HG03457 (cell line): ENCODE measurements around the gene ACSM4.
"Not testable (repeated sequence)": the region's sequence is repeated elsewhere in the genome, so short reads cannot be mapped to it uniquely, and the experiment has no call there.

Experiments
- ATAC-seq: cut with Tn5 transposase; IDR thresholded peaks from one replicate; pipeline ENCODE4 v1.9.1; 2021; ENCODE audit warnings: moderate number of reproducible peaks; ENCODE audit not compliant: unreplicated experiment

The ACSM4 gene

DNA sequence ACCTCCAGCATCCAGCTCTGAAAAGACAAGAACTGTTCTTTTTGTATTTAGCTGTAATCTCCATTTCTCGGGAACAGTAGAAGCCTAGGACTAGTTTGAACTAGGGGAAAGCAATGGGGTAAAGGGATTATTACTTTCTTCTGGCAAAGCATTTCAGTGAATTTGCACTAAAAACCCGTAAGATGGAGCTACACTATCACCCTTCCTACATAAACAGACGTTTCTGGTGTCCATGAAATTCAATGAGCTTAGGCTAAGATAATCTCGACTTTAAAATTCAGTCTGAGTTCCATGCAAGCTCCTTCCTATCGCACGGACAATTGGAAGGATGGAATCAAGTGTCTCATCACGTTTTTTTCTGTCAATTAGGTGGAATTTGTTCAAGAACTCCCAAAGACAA, 24.0 kb downstream of the ACSM4 start:
- no peak for ATAC-seq

DNA sequence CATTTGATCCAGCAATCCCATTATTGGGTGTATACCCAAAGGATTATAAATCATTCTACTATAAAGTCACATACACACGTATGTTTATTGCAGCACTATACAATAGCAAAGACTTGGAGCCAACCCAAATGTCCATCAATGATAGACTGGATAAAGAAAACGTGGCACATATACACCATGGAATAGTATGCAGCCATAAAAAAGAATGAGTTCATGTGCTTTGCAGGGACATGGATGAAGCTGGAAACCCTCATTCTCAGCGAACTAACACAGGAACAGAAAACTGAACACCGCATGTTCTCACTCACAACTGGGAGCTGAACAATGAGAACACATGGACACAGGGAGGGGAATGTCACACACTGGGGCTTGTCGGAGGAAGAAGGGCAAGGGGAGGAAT, 33.9 kb downstream of the ACSM4 start:
- ATAC-seq, result not testable (repeated sequence)

DNA sequence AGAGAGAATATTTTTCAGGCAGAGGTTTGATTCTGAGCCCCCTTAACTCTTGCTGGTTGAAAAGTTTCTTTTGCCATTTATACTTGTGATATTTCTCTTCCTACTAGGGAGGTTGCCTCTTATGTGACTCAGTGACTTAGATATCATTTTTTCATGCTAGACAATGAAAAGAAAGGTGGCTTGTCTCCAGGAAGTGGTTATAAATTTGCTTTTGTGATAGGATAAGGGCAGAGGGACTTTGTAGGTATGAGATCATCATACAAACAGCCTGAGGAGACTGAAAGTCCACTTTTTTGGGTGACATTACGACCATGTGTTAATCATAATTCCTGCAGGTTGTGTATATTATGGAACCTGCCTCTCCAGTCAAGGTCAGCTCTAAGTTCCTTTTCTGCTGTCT, 35.8 kb downstream of the ACSM4 start:
- no peak for ATAC-seq

DNA sequence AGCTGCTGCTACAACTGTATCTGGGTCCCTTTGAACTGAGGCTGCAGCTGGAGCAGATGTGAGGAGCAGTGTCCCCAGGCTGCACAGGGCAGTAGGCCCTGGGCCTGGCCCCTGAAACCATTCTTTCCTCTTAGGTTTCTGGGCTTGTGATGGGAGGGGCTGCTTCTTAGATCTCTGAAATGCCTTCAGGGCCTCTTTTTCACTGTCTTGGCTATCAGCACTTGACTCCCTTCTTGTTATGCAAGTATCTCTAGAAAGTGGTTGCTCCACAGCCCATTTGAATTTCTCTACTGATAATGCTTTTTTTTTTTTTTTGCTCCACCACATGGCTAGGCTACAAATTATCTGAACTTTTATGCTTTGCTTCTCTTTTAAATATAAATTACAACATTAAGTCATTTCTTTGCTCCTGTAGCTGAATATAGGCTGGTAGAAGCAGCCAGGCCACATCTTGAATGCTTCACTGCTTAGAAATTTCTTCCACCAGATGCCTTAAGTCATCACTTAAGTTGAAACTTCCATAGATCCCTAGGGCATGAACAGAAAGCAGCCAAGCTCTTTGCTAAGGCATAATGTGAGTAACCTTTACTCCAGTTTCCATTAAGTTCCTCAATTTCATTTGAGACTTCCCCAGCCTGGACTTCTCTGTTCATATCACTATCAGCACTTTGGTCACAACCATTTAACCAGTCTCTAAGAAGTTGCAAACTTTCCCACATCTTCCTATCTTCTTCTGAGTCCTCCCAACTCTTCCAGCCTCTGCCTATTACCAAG, 41.1 kb downstream of the ACSM4 start:
- ATAC-seq, result no peak

DNA sequence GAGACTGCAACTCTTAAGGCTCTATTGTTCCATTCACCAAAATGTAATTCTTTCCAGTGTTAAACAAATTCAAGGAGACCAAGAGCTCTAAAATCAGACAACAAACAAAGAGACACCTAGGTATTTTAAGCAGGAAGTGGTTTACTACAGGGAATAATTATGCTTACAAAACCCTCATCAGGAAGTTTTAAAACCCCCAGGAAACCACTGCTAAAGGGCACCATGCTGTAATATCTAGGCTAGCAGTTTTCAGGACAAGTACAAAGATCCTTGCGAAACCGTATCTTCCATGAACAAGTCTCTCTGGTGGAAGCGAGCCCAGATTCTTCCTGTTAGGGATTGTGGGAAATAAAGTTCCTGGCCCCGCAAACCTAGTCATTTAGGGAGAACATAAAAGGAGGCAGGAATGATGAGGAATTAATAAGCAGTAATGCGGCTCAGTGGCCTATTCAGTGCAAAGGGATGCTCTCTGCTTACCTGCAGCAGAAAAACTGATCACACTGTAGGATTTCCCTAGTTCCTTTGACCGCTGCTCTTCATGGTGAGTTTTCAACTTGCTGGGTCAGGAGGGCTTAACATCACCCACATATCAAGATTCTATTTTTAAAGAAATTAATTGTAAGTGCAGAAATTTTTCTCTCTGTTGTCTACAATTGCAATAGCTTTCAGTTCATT, 42.8 kb downstream of the ACSM4 start:
- ATAC-seq, result no peak

DNA sequence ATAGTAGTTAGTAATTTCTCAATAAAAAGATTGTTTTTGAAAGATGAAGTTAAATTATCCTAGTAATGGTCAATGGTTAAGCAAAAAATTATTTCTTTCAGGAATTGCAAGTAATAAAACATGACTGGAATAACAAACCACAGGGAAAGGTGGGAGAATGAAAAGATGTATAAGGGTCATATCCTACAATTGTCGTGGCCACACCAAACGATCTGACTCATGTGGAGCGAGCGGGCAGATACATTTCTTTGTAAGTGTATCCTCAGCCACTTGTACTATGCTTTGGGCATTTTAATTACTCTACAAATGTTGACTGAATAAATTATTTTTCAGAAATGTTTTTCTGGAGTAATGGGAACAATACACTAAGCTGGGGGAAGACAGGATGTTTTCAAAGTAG, 45.5 kb downstream of the ACSM4 start:
- no peak for ATAC-seq

DNA sequence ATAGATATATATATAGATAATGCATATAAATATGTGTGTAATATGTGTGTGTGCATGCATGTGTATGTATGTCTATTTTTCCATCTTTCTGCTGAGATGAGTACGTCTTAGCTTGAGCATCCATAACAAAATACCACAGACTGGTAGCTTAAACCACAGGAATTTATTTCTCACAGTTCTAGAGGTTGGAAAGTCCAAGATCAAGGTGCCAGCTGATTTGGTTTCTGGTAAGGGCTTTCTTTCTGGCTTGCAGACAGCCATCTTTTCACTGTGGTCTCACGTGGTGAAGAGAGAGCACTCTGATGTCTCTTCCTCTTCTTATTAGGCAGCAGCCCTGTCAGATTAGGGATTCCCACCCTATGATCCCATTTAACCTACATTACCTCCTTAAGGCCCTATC, 47.3 kb downstream of the ACSM4 start:
- ATAC-seq, result no peak

DNA sequence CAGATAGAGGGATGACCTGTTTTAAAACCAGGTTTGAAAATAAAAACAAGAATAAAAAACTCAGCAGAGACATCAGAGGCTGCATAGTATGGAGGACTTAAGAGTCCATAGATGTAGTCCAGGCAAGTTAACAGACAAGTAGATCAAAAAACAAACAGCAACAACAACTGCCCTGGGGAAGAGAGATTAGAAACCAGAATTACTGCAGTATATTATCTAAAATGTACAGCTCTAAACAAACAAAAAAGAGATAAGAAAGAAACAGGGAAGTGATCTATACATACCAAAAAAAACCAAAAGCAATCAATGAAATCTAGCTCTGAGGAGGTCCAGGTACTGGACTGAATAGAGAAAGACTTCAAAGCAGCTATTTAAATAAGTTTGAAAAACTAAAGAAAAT, 48.8 kb downstream of the ACSM4 start:
- no peak for ATAC-seq

DNA sequence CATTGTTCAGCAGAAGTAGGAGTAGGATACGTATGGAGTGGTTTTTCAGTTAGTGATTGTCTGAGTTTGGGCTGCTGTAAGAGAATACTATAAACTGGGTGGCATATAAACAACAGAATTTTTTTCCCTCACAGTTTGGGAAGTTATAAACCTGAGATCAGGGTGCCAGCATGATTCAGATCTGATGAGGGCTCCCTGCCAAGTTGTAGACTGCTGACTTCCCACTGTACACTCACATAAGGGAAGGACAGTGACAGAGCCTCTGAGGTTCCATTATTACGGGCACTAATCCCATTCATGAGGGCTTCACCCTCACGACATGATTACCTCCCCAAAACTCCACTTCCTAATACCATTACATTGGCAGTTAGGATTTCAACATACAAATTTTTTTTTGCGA, 50.7 kb downstream of the ACSM4 start:
- no peak for ATAC-seq

DNA sequence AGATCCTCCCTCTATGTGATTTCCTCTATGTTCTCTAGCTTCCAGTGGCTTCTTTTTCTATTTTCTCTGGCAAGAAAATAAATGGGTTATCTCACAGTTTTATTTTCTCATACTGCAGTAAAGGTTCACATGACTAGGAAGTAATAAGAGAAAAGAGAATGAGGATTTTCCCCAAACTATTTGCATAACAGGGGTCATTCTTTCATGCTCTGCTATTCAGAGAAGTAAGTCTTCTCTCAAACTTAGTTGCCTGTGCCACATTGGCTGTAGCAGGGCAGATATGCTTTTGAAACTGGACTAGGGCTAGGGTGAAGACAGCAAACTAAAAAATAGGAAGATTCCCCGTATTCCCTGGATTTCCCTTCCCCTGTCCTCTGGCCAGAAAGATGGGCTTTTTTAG, 57.4 kb downstream of the ACSM4 start:
- no peak for ATAC-seq

DNA sequence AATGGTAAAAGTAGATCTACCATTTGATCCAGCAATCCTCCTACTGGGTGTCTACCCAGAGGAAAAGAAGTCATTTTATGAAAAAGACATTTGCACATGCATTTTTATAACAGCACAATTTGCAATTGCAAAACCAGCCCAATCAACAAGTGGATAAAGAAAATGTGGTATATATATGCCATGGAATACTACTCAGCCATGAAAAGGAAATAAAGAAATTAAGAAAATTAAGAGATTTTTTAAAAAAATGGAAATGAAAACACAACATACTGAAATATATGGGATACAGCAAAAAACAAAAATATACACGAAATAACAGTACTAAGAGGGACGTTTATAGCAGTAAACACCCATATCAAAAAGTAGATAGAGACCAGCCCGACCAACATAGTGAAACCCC, 58.9 kb downstream of the ACSM4 start:
- ATAC-seq, result no peak

DNA sequence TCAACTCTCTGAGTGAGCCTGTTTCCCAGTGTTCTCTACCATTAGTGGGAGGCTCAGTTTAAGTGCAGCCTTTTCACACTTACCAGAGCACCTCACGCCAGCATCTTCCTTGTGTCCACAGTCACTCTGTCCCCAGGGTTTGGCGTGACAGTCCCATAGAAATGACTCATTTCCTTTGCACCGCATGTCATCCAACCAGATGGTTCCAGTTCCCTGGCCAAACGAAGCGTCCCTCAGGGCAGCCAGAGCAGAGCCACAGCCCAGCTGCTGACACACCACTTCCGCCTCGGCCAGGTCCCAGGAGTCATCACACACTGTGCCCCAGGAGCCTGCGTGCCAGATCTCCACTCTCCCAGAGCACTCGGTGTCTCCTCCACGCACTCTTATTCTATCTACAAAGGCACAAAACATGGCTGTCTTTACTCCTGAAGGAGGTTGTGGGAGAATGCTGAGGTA, 65.4 kb downstream of the ACSM4 start:
- ATAC-seq, result peak; percentile 86

DNA sequence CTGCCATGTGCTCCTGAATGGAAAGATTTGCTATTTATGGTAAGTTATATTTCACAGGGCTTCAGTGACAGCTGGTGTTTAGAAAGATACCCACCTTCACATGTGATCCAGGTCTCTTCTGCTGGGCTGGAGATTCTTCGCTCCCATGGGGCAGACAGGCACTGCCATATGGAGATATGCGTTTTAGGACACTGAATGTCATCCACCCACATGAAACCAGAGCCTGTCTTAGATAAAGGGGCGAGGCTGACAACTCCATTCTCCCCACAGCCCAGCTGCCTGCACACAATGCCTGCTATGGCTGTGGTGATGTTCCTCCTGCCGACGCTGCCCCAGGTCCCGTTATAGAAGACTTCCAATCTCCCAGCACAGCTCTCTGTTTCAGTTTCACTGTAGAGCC, 69.4 kb downstream of the ACSM4 start:
- no peak for ATAC-seq

DNA sequence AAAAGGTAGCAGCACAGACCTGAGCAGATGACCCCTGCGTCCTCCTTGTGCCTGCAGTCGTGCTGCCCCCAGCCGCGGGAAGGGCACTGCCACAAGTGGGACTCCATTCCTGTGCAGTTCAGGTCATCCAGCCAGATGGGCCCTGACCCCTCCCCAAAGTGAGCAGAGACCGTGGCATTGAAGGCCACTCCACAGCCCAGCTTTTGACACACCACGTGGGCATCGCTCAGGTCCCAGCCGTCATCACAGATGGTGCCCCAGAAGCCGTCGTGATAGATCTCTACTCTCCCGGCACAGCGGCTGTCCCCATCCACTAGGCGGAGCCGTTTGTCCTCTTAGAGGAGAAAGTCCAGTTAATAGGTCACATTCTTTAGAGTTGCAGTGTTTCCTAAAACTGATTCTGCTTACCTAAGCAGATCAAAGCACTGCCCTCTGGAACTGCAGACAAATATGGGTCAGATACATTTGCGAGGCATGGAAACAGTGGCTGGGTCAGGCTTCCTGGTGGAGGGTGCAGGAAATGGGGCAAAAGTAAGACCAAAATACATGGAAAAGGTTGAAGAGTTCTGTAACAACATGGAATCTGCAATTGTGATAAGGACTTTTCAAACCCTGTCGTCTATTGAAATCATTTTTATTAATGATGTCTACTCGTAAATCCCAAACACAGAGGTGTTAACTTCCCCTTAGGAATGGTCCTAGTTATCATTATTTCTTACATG, 70.7 kb downstream of the ACSM4 start:
- ATAC-seq, result no peak

DNA sequence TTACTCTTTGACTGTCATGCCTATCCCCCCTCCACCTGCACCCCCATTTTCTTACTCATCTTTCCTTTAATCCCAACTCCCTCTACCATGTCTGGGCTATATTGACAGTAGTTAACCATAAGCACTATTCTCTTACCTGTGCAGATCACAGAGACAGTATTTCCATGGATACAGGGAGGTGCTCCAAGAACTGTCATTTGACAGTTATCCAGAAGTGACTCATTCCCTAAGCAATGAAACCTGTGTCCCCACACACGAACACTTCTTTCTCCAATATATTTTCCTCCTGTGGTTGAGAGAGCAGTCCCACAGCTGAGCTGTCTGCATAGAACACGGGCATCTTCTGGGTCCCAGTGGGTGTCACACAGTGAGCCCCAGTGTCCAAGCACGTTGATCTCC, 71.3 kb downstream of the ACSM4 start:
- no peak for ATAC-seq

DNA sequence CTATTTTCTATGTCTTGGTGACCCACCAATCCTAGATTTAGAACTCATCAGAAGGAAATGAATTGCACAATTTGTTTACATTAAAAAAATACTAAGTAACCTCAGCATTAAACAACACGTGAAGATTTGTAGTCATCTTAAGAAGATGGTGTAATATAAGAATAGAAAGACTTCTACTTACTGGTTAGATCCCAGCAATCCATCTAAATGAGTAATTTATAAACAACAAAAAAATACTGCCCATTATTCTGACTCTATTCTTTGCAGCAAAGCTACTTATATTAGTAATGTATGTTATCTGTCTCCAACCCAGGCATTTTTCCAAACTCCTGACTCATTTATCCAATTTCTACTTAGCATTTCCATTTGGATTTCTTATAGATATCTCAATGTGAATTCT, 72.3 kb downstream of the ACSM4 start:
- no peak for ATAC-seq
